Stimulated activated naive B cell treated with anti-CD40 and anti-IgM and Interleukin-4, amounts not matched to agents 10 μg/mL and 1 μg/mL and 100 μg/mL, for 72 hours (primary cell): ENCODE results near the gene DUSP15.
A peak's percentile ranks its signal among the peaks of the same experiment; 100 is the strongest.

Experiments
- ATAC-seq, 2 donors: fragments of 150-1000 bp; cut with Tn5 transposase; replicated peaks; 2 replicates each; pipeline ENCODE4 v1.10.0; 2021; ENCODE audit warnings: moderate library complexity in 1 of 2
- DNase-seq: peaks from one replicate; pipeline ENCODE4 v3.0.0; 2021
- H3K27ac Mint-ChIP-seq: one replicate; pipeline ENCODE4 v1.8.0; 2022; ENCODE audit warnings: mild to moderate bottlenecking, mixed read lengths
- H3K27me3 Mint-ChIP-seq, 2 donors: one replicate each; pipeline ENCODE4 v1.8.0; 2022; ENCODE audit warnings: mixed read lengths in 2 of 2
- H3K36me3 Mint-ChIP-seq, 2 donors: one replicate each; pipeline ENCODE4 v1.8.0; 2022; ENCODE audit warnings: mixed read lengths in 2 of 2, mild to moderate bottlenecking in 1 of 2
- H3K4me1 Mint-ChIP-seq, 2 donors: one replicate each; pipeline ENCODE4 v1.8.0; 2022; ENCODE audit warnings: mixed read lengths in 2 of 2, mild to moderate bottlenecking in 1 of 2
- H3K4me3 Mint-ChIP-seq, 2 donors: one replicate each; pipeline ENCODE4 v1.8.0; 2022; ENCODE audit warnings: mild to moderate bottlenecking in 2 of 2, mixed read lengths in 2 of 2, moderate library complexity in 1 of 2
- H3K9me3 Mint-ChIP-seq, 2 donors: one replicate each; pipeline ENCODE4 v1.8.0; 2022; ENCODE audit warnings: mixed read lengths in 2 of 2, mild to moderate bottlenecking in 1 of 2

Gene DUSP15

GRCh38 chr20:31871618-31871954, 1.3 kb upstream of the DUSP15 start:
- Mint-ChIP-seq H3K9me3 (no peaks in the 10 kb centered on the region), H3K4me3 (no peak overlapping the region), H3K27me3 (peaks cover 22 to 34% of the 10 kb centered on the region in 2 donors), H3K36me3 (peaks cover 3 to 4% of the 10 kb centered on the region in 2 donors), H3K27ac (no peak overlapping the region), H3K4me1 (peaks cover 22 to 33% of the 10 kb centered on the region in 2 donors)
- DNase-seq (no peak), ATAC-seq (no peak)

GRCh38 chr20:31870726-31871617, 645 bp upstream of the DUSP15 start:
- no peak for DNase-seq
- peak overlapping the region; percentile 15 for H3K27ac Mint-ChIP-seq
- peaks cover 22 to 33% of the 10 kb centered on the region in 2 donors for H3K4me1 Mint-ChIP-seq
- H3K9me3 Mint-ChIP-seq: no peaks in the 10 kb centered on the region
- peaks cover 3 to 4% of the 10 kb centered on the region in 2 donors for H3K36me3 Mint-ChIP-seq
- H3K27me3 Mint-ChIP-seq: peaks cover 22 to 34% of the 10 kb centered on the region in 2 donors
- no peak for ATAC-seq
- H3K4me3 Mint-ChIP-seq: peak overlapping the region; percentile 76 to 87

GRCh38 chr20:31869673-31869941, 720 bp downstream of the DUSP15 start:
- peaks cover 22 to 33% of the 10 kb centered on the region in 2 donors for H3K4me1 Mint-ChIP-seq
- H3K4me3 Mint-ChIP-seq: peak overlapping the region; percentile 85 to 93
- peaks cover 22 to 34% of the 10 kb centered on the region in 2 donors for H3K27me3 Mint-ChIP-seq
- ATAC-seq (no peak), DNase-seq (no peak)
- H3K9me3 Mint-ChIP-seq: no peaks in the 10 kb centered on the region
- peak overlapping the region; percentile 77 for H3K27ac Mint-ChIP-seq
- peaks cover 3 to 4% of the 10 kb centered on the region in 2 donors for H3K36me3 Mint-ChIP-seq

GRCh38 chr20:31868853-31869672, 1.3 kb downstream of the DUSP15 start:
- H3K36me3 Mint-ChIP-seq: peaks cover 3 to 4% of the 10 kb centered on the region in 2 donors
- ATAC-seq (no peak), DNase-seq (no peak)
- peaks cover 22 to 34% of the 10 kb centered on the region in 2 donors for H3K27me3 Mint-ChIP-seq
- H3K9me3 Mint-ChIP-seq: no peaks in the 10 kb centered on the region
- H3K4me3 Mint-ChIP-seq: peak overlapping the region; percentile 85 to 93
- H3K27ac Mint-ChIP-seq: peak overlapping the region; percentile 77
- H3K4me1 Mint-ChIP-seq: peaks cover 22 to 34% of the 10 kb centered on the region in 2 donors

GRCh38 chr20:31866221-31866620, 4.1 kb downstream of the DUSP15 start:
- Mint-ChIP-seq H3K27ac (no peak overlapping the region), H3K4me3 (no peak overlapping the region), H3K4me1 (peaks cover 32 to 45% of the 10 kb centered on the region in 2 donors), H3K36me3 (peaks cover 3 to 4% of the 10 kb centered on the region in 2 donors), H3K9me3 (no peaks in the 10 kb centered on the region), H3K27me3 (peaks cover 20 to 22% of the 10 kb centered on the region in 2 donors)
- ATAC-seq (no peak), DNase-seq (no peak)

GRCh38 chr20:31864521-31865400, 5.6 kb downstream of the DUSP15 start:
- H3K4me1 Mint-ChIP-seq: peaks cover 31 to 42% of the 10 kb centered on the region in 2 donors
- no peak for DNase-seq
- H3K9me3 Mint-ChIP-seq: no peaks in the 10 kb centered on the region
- no peak for ATAC-seq
- peaks cover 16 to 22% of the 10 kb centered on the region in 2 donors for H3K27me3 Mint-ChIP-seq
- H3K36me3 Mint-ChIP-seq: peaks cover under 1 to 2% of the 10 kb centered on the region in 2 donors
- H3K27ac Mint-ChIP-seq: no peak overlapping the region
- no peak overlapping the region for H3K4me3 Mint-ChIP-seq

- Mint-ChIP-seq H3K4me1 (peaks cover 23 to 35% of the 10 kb centered on the region in 2 donors), H3K27me3 (peaks cover 6 to 11% of the 10 kb centered on the region in 2 donors), H3K27ac (peak overlapping the region; percentile 3), H3K36me3 (no peaks in the 10 kb centered on the region), H3K4me3 (no peak overlapping the region), H3K9me3 (no peaks in the 10 kb centered on the region)
- DNase-seq (no peak), ATAC-seq (no peak)
These were observed 6.8 kb downstream of the DUSP15 start for GRCh38 chr20:31863296-31864085.

GRCh38 chr20:31862506-31862905, 7.8 kb downstream of the DUSP15 start:
- no peak overlapping the region for H3K27ac Mint-ChIP-seq
- no peaks in the 10 kb centered on the region for H3K36me3 Mint-ChIP-seq
- H3K9me3 Mint-ChIP-seq: no peaks in the 10 kb centered on the region
- ATAC-seq (no peak), DNase-seq (no peak)
- peaks cover 26 to 28% of the 10 kb centered on the region in 2 donors for H3K4me1 Mint-ChIP-seq
- peaks cover 6 to 11% of the 10 kb centered on the region in 2 donors for H3K27me3 Mint-ChIP-seq
- H3K4me3 Mint-ChIP-seq: no peak overlapping the region

- no peaks in the 10 kb centered on the region for H3K36me3 Mint-ChIP-seq
- peaks cover 26 to 28% of the 10 kb centered on the region in 2 donors for H3K4me1 Mint-ChIP-seq
- H3K27ac Mint-ChIP-seq: peak overlapping the region; percentile 26
- no peak for DNase-seq
- H3K4me3 Mint-ChIP-seq: peak overlapping the region; percentile 73 to 82
- peaks cover 6 to 11% of the 10 kb centered on the region in 2 donors for H3K27me3 Mint-ChIP-seq
- ATAC-seq: no peak
- H3K9me3 Mint-ChIP-seq: no peaks in the 10 kb centered on the region
These were observed 8.2 kb downstream of the DUSP15 start for GRCh38 chr20:31862157-31862470.

GRCh38 chr20:31861385-31862156, 8.8 kb downstream of the DUSP15 start:
- Mint-ChIP-seq H3K4me1 (peaks cover 26 to 28% of the 10 kb centered on the region in 2 donors), H3K4me3 (peak overlapping the region; percentile 73 to 82), H3K27me3 (peaks cover 6 to 11% of the 10 kb centered on the region in 2 donors), H3K9me3 (no peaks in the 10 kb centered on the region), H3K27ac (peak overlapping the region; percentile 26), H3K36me3 (no peaks in the 10 kb centered on the region)
- peak; percentile 49 for DNase-seq
- ATAC-seq: peak; percentile 85 to 86

- ATAC-seq: peak; percentile 44 to 47
- peak overlapping the region; percentile 59 to 82 for H3K4me3 Mint-ChIP-seq
These were observed 9.3 kb downstream of the DUSP15 start for GRCh38 chr20:31861135-31861384.

GRCh38 chr20:31860390-31861134, 9.8 kb downstream of the DUSP15 start:
- peaks cover 6 to 11% of the 10 kb centered on the region in 2 donors for H3K27me3 Mint-ChIP-seq
- no peak overlapping the region for H3K27ac Mint-ChIP-seq
- no peaks in the 10 kb centered on the region for H3K9me3 Mint-ChIP-seq
- DNase-seq (no peak), ATAC-seq (no peak)
- H3K4me1 Mint-ChIP-seq: peaks cover 26 to 28% of the 10 kb centered on the region in 2 donors
- peak overlapping the region; percentile 59 to 82 for H3K4me3 Mint-ChIP-seq
- H3K36me3 Mint-ChIP-seq: no peaks in the 10 kb centered on the region

More at GRCh38 chr20:31861135-31861384, 9.3 kb downstream of the DUSP15 start:
- no peaks in the 10 kb centered on the region for H3K36me3 Mint-ChIP-seq
- no peak for DNase-seq
- no peak overlapping the region for H3K27ac Mint-ChIP-seq
- peaks cover 26 to 28% of the 10 kb centered on the region in 2 donors for H3K4me1 Mint-ChIP-seq
- H3K9me3 Mint-ChIP-seq: no peaks in the 10 kb centered on the region
- peaks cover 6 to 11% of the 10 kb centered on the region in 2 donors for H3K27me3 Mint-ChIP-seq
